GM18511 (cell line): ENCODE results near the gene OR6C76.

ENCODE experiments used
- ATAC-seq: cut with Tn5 transposase; IDR thresholded peaks from one replicate; pipeline ENCODE4 v1.9.1; 2021; ENCODE audit warnings: mild to moderate bottlenecking, moderate library complexity; ENCODE audit not compliant: unreplicated experiment

Gene OR6C76

DNA sequence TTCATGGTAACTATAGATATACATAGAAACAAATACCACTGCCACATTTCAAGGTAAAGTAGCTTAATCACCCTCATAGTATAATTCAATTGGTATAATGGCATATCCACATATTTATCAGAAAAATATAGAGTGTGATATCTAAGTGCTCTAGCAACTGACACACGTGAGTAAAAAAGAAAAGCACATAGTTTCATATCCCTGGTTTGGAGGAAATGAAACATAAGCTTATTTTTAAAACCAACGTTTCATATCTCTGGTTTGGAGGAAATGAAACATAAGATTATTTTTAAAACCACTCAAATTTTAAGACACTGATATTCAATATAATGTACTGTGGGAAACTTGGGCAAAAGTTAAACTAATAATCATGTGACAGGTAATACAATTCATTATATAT, 41.8 kb downstream of the OR6C76 start:
- peak; percentile 92 for ATAC-seq

DNA sequence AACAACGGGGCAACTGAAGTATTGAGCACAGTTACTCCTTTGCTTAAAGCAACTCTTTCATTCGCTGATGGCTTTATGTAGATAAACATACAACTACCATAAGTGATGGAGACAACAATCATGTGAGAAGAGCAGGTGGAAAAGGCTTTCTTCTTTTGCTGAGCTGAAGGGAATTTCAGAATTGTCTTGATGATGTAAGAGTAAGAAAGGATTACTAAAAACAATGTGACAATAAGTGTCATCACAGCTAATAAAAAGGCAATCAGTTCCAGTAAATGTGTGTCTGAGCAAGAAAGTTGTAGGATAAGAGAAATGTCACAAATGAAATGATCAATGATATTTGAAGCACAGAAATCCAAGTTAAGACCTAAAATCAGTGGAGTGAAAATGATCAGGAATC, 43.2 kb downstream of the OR6C76 start:
- ATAC-seq: no peak

DNA sequence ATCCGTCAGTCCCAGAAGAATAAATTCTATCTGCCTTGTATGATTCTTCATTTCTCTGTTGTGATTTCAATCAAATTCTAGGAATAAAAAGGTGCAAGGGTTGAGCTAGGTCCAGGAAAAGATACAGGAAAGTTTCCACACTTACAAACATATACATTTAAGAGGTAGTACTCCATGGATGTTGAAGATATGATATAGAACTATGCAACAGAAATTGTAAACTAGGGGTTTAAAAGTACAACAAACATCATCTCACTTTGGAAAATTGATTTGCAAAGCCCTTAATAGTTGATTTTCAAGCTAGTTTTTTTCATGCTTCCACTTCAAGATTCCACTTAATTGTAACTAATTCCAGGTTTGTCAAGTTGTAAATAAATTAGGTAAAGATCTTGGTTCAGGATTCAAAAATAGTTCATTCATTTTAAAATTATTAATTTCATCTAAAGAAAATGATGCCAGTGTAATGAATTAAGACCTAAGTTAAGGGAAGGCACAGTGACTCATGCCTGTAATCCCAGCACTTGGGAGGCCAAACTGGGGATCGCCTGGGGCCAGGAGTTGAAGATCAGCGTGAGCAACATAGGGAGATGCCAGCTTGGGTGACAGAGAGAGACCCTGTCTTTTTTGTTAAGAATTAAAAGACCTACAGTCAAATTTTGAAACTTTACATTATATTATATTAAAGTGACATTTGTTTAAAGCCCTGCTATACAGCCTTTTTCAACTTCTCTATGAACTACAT, 44.2 kb downstream of the OR6C76 start, which contains the start of gene OR6C70:
Gene OR6C70, minus strand, starts transcription at position 51 of the 742 bp plus-strand sequence. Its CDS starts 0 bp downstream, at position 51.
- ATAC-seq: no peak

DNA sequence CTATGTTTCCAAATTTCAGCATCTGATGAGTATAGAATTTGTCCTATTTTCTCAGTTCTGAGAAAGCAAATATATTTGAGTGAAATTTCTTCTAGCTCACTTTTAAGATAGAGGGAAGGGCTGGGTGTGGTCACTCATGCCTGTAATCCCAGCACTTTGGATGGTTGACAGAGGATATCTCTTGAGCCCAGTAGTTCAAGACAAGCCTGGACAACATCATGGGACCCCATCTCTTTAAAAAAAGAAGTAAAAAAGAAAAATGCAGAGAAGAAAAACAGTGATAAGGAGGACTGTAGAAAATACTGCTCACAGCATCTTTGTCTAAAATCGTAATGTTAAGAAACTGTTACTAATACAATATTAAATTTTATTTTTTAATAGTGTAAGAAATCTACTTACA, 46.2 kb downstream of the OR6C76 start:
- no peak for ATAC-seq
